Activated CD4-positive, CD25-positive, alpha-beta regulatory T cell treated with anti-CD3 and anti-CD28 coated beads, Interleukin-2, amount 50 U/mL, for 72 hours (primary cell): ENCODE results near the gene NBR1.
A peak's percentile ranks its signal among the peaks of the same experiment; 100 is the strongest.
"Not testable (repeated sequence)": the region's sequence is repeated elsewhere in the genome, so short reads cannot be mapped to it uniquely, and the experiment has no call there.

Source experiments
- DNase-seq: peaks from one replicate; pipeline ENCODE4 v3.0.0; 2021

NBR1 gene

GRCh38 chr17:43170766-43171585, at the start of gene NBR1:
Gene NBR1 (plus strand): TSS chr17:43171214. CDS start chr17:43175800, 4,586 bp downstream.
- DNase-seq, result peak; percentile 92

GRCh38 chr17:43125133-43125966, 45.7 kb upstream of the NBR1 start, which contains the start of gene BRCA1:
Gene BRCA1 (minus strand): TSS chr17:43125364. CDS start chr17:43124096, 1,268 bp downstream.
- DNase-seq, result peak; percentile 90

DNA sequence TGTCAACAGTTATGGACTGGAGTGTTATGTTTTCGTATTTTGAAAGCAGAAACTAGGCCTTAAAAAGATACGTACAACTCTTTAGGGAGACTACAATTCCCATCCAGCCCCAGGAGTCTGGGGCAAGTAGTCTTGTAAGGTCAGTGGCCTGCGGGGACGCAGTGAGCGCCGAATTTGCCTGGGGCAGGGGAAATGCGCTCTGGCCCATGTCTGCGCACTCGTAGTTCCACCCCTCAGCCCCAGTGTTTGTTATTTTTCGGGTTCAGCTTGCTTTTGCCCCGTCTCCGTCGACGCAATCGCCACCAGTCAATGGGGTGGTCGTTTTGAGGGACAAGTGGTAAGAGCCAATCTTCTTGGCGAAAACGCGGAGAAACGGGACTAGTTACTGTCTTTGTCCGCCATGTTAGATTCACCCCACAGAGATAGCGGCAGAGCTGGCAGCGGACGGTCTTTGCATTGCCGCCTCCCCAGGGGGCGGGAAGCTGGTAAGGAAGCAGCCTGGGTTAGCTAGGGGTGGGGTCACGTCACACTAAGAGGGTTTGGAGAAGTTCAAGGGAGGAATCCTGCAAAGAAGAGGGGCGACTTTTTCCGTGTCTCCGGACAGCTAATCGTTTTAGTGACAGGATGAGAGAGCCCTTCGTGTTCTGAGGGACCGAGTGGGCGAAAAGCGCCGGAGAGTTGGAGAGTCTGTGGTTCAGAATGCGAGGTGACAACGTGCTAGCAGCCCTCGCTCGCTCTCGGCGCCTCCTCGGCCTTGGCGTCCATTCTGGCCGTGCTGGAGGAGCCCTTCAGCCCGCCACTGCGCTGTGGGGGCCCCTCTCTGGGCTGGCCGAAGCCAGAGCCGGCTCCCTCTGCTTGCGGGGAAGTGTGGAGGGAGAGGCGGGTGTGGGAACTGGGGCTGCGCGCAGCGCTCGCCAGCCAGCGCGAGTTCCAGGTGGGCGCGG, 44.8 kb upstream of the NBR1 start:
- no peak for DNase-seq

- DNase-seq, result no peak
Observed at GRCh38 chr17:43126911-43127290, 44.1 kb upstream of the NBR1 start.

DNA sequence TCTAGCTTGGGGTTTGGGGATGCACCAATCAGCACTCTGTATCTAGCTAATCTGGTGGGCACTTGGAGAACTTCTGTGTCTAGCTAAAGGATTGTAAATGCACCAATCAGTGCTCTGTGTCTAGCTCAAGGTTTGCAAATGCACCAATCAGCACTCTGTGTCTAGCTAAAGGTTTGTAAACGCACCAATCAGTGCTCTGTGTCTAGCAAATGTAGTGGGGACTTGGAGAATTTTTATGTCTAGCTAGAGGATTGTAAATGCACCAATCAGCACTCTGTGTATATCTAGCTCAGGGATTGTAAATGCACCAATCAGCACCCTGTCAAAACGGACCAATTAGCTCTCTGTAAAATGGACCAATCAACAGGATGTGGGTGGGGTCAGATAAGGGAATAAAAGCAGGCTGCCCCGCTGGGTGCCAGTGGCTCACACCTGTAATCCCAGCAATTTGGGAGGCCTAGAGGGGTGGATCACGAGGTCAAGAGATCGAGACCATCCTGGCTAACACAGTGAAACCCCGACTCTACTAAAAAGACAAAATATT, 43.6 kb upstream of the NBR1 start:
- DNase-seq, result not testable (repeated sequence)

GRCh38 chr17:43129671-43130010, 41.4 kb upstream of the NBR1 start:
- no peak for DNase-seq

GRCh38 chr17:43132117-43132516, 38.9 kb upstream of the NBR1 start:
- DNase-seq, result no peak

DNA sequence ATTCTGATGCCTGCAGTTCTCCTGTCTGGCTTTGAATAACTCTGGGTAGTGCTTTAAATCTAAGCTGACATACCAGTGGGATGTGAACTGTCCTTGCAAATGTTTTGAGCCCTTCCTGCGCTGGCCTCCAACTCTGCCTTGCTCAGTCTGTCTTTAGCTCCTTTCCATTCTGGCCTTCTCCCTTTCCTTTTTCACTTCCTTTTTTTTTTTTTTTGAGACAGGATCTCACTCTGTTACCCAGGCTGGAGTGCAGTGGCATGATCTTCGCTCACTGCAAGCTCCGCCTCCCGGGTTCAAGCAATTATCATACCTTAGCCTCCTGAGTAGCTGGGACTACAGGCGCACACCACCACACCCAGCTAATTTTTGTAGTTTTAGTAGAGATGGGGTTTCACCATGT, 37.6 kb upstream of the NBR1 start:
- DNase-seq, result not testable (repeated sequence)

GRCh38 chr17:43134774-43135453, 36.1 kb upstream of the NBR1 start:
- no peak for DNase-seq

DNA sequence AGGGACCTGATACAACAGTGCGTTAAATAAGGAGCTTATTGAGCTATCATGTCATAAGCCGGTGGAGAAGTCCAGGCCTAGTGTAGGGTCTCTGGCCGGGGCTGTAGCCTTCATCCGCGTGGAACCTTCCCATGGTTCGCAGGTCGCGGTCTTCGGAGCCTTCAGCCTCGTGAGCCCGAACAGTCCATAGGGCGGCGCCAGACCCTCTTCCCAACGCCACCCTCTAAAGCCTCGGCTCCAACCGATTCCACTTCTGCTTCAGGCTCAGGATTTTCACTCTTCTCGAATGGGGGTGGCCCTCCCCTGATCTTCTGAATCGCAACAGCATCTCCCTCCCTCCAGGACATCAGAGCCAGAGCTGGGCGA, 35.6 kb upstream of the NBR1 start:
- DNase-seq, result no peak

DNA sequence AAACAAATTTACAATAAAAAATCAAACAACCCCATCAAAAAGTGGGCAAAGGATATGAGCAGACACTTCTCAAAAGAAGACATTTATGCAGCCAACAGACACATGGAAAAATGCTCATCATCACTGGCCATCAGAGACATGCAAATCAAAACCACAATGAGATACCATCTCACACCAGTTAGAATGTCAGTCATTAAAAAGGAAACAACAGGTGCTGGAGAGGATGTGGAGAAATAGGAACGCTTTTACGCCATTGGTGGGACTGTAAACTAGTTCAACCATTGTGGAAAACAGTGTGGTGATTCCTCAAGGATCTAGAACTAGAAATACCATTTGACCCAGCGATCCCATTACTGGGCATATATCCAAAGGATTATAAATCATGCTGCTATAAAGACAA, 34.4 kb upstream of the NBR1 start:
- DNase-seq, result not testable (repeated sequence)

DNA sequence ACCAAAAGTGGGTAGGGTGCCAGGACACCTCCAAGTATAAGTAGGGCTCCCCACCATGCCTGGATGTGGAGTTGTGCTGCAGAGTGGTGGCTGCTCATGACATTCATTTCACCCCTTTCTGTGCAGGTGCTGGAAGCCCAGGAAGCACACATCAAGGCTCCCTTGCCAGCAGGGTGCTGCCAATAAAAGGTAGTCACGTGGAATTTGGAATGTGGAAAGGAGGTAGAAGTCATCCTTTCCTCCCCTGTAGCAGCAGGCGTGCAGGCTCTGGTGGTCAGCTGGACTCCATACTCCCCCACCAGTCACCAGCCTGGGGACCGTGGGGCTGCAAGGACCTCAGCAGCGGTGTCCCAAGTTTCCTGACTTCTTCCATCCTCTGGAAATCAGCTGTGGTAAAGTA, 32.5 kb upstream of the NBR1 start:
- not testable (repeated sequence) for DNase-seq

GRCh38 chr17:43140396-43141332, 30.4 kb upstream of the NBR1 start:
- DNase-seq, result no peak

GRCh38 chr17:43142153-43142552, 28.9 kb upstream of the NBR1 start:
- no peak for DNase-seq

- no peak for DNase-seq
Observed at GRCh38 chr17:43143201-43143600, 27.8 kb upstream of the NBR1 start.

DNA sequence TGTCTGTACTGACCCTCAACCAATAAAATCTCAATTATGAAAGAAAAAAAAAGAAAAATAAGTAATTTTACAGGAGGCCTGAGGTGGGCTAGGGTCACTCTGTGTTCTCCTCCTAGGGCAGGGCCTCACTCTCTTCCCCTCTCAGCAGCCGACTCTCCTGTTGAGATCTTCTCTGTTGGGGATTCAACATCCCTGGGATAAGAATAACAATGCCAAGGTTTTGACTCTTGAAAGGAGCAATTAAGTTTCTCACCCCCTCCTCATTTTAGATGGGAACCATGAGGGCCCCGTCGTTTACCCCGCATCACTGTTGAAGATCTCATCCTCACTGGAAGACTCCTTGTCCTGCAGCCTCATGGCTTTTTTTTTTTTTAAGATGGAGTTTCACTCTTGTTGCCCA, 24.4 kb upstream of the NBR1 start:
- no peak for DNase-seq

- no peak for DNase-seq
Observed at GRCh38 chr17:43151880-43152456, 19.0 kb upstream of the NBR1 start.

DNA sequence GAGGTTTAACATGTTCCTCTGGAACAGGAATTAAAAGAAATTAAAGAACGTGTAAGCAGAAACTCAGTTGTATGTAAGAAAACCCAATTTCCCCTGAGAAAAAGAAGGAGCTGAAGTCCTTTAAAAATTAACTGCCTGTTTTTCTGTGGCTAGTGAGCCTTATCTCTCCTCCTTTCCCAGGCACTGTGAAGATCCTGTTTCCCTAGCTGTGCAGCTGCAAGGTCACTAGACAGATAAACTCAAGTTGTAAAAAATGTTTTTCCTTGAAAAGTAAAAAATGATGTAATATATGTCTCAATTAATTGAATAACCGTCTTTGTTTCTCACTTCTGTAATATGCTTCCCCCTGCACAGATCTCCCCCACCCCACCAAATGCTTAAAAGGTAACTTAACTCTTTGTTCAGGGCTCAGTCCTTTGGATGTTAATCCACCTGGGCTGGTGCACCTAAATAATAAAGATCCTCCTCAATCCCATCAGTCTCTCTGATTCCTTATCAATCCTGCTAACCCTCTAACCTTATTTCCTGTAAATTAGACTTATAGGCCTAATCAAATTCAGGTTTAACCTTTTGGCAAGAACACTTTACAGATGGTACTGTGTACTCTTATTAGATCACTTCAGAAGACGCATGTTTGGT, 17.7 kb upstream of the NBR1 start:
- DNase-seq, result not testable (repeated sequence)

- no peak for DNase-seq
Observed at GRCh38 chr17:43155666-43156065, 15.3 kb upstream of the NBR1 start.

DNA sequence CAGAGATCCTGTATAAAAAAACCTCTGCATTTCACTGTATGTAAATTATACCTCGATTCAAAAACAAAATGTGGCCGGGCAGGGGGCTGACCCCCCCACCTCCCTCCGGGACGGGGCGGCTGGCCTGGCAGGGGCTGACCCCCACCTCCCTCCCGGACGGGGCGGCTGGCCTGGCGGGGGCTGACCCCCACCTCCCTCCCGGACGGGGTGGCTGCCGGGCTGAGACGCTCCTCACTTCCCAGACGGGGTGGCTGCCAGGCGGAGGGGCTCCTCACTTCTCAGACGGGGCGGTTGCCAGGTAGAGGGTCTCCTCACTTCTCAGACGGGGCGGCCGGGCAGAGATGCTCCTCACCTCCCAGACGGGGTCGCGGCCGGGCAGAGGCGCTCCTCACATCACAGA, 11.8 kb upstream of the NBR1 start:
- not testable (repeated sequence) for DNase-seq
